GM12878 (cell line): Measurements from ENCODE around the gene CTNNBL1.

Experiments used
- CBX5 ChIP-seq: sonication (generic); IDR thresholded peaks from 2 replicates; pipeline ENCODE4 v1.6.1; 2016; ENCODE audit warnings: low read depth, moderate library complexity, mild to moderate bottlenecking, inconsistent platforms
- EGR1 ChIP-seq, 2 experiments: IDR thresholded peaks; 1 replicate in 1 of 2; 2 replicates in 1 of 2; pipeline ENCODE4 v1.6.1; 2011 to 2012; ENCODE audit warnings: low read depth in 2 of 2, low read length in 2 of 2, borderline replicate concordance in 1 of 2, mild to moderate bottlenecking in 1 of 2, moderate library complexity in 1 of 2
- EZH2 ChIP-seq: IDR thresholded peaks from 2 replicates; pipeline ENCODE4 v1.6.1; 2012; ENCODE audit warnings: low read depth, mild to moderate bottlenecking, control low read depth, inconsistent platforms, low read length, borderline replicate concordance; ENCODE audit not compliant: control insufficient read depth
- JUND ChIP-seq: IDR thresholded peaks from 2 replicates; pipeline ENCODE4 v1.6.1; 2012; ENCODE audit warnings: low read depth, mild to moderate bottlenecking, low read length, improper control_type of control experiment, moderate library complexity
- POLR2AphosphoS5 ChIP-seq: IDR thresholded peaks from 2 replicates; pipeline ENCODE4 v1.6.1; 2011; ENCODE audit warnings: mild to moderate bottlenecking, low read length, inconsistent platforms
- RCOR1 ChIP-seq: conservative IDR thresholded peaks from 2 replicates; pipeline ENCODE4 v1.6.1; 2012; ENCODE audit warnings: low read depth, low read length, improper control_type of control experiment

DNA sequence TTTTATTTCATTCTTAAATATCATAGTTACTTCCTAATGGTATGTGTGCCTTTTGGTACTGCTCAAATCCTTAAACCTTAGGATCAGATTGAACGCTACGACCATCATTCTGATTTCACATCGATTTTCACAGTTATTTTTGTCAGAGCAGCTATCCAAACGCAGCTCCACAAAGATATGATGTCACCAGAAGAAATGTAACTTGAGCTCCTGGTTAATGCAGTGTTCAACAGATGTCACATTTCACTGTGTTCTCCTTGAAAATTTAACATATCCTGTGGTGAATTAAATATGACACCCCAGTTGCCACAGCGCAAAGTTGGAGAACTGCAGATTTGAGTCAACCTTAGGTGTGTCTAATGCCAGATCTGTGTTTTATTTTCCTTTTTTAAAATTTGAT lies 81.4 kb downstream of the CTNNBL1 start:
- no peak for TF ChIP-seq EGR1 (IDR thresholded peaks at IDR 0.05; ENCODE audit: borderline replicate concordance in 1 of 2, low read depth in 2 of 2, low read length in 2 of 2)
- no peak for TF ChIP-seq CBX5
- no peak for TF ChIP-seq POLR2AphosphoS5
- no peak for TF ChIP-seq RCOR1
- TF ChIP-seq EZH2, result no peak
- no peak for TF ChIP-seq JUND
